Nephron (organoid): ENCODE measurements around the gene RBM24.
"Not testable (repeated sequence)": the region's sequence is repeated elsewhere in the genome, so short reads cannot be mapped to it uniquely, and the experiment has no call there.

Experiments
- H3K27ac Mint-ChIP-seq, 3 experiments: 2 replicates each; pipeline ENCODE4 v1.8.0; 2020; ENCODE audit warnings: mixed read lengths in 3 of 3, mild to moderate bottlenecking in 2 of 3, moderate library complexity in 1 of 3
- H3K27me3 Mint-ChIP-seq: 2 replicates; pipeline ENCODE4 v1.8.0; 2021; ENCODE audit warnings: low read depth, mild to moderate bottlenecking, moderate library complexity, mixed read lengths
- H3K36me3 Mint-ChIP-seq: 2 replicates; pipeline ENCODE4 v1.8.0; 2020; ENCODE audit warnings: low read depth, mixed read lengths
- H3K4me1 Mint-ChIP-seq: 2 replicates; pipeline ENCODE4 v1.8.0; 2020; ENCODE audit warnings: mixed read lengths
- H3K4me3 Mint-ChIP-seq, 3 experiments: 2 replicates each; pipeline ENCODE4 v1.8.0; 2020; ENCODE audit warnings: mild to moderate bottlenecking in 3 of 3, mixed read lengths in 3 of 3, moderate library complexity in 2 of 3
- H3K9me3 Mint-ChIP-seq: 2 replicates; pipeline ENCODE4 v1.8.0; 2020; ENCODE audit warnings: mixed read lengths
- TF ChIP-seq, protein P1 (sequence below), 3 experiments: fragments of 200-600 bp; sonication (generic); IDR thresholded peaks; one replicate each; pipeline ENCODE4 v1.5.0; 2021; ENCODE audit warnings: antibody characterized with exemption in 3 of 3; ENCODE audit not compliant: unreplicated experiment in 3 of 3

RBM24 gene

DNA sequence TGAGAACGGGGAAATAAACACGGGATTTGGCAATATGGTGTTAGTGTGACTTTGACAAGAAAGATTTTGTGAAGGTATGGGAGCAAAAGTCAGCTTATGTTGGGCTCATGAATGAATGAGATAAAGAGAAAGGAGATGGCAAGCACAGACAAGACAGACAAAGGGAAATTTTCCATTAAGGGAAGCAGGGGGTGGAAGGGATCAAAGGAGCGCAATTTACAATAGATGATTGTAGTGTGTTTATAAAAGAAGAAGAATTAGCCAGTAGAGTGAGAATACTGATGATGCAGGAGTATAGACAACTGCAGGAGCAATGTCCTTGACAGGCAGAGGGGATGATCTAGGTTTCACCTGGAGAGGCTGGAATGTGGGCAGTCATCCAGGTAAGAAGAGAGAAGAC, 34.1 kb downstream of the RBM24 start:
- TF ChIP-seq, protein P1, sequence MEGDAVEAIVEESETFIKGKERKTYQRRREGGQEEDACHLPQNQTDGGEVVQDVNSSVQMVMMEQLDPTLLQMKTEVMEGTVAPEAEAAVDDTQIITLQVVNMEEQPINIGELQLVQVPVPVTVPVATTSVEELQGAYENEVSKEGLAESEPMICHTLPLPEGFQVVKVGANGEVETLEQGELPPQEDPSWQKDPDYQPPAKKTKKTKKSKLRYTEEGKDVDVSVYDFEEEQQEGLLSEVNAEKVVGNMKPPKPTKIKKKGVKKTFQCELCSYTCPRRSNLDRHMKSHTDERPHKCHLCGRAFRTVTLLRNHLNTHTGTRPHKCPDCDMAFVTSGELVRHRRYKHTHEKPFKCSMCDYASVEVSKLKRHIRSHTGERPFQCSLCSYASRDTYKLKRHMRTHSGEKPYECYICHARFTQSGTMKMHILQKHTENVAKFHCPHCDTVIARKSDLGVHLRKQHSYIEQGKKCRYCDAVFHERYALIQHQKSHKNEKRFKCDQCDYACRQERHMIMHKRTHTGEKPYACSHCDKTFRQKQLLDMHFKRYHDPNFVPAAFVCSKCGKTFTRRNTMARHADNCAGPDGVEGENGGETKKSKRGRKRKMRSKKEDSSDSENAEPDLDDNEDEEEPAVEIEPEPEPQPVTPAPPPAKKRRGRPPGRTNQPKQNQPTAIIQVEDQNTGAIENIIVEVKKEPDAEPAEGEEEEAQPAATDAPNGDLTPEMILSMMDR (IDR thresholded peaks at IDR 0.05; ENCODE audit: unreplicated experiment in 3 of 3): no peak
- Mint-ChIP-seq H3K36me3 (no peaks in the 10 kb centered on the region), H3K4me3 (no peak overlapping the region), H3K27me3 (peaks cover 5% of the 10 kb centered on the region), H3K9me3 (no peaks in the 10 kb centered on the region), H3K4me1 (peaks cover 5% of the 10 kb centered on the region), H3K27ac (no peak overlapping the region)

- TF ChIP-seq, protein P1 (IDR thresholded peaks at IDR 0.05; ENCODE audit: unreplicated experiment in 3 of 3): no peak
- H3K36me3 Mint-ChIP-seq: no peaks in the 10 kb centered on the region
These were observed 37.4 kb downstream of the RBM24 start for GRCh38 chr6:17318435-17319165.

GRCh38 chr6:17320266-17320665, 39.1 kb downstream of the RBM24 start:
- not testable (repeated sequence) for H3K9me3 Mint-ChIP-seq, H3K27ac Mint-ChIP-seq, H3K36me3 Mint-ChIP-seq, H3K4me3 Mint-ChIP-seq, H3K4me1 Mint-ChIP-seq, H3K27me3 Mint-ChIP-seq

More at GRCh38 chr6:17318435-17319165, 37.4 kb downstream of the RBM24 start:
- Mint-ChIP-seq H3K27ac (no peak overlapping the region), H3K9me3 (no peaks in the 10 kb centered on the region), H3K4me1 (no peaks in the 10 kb centered on the region), H3K4me3 (no peak overlapping the region), H3K27me3 (peaks cover 5% of the 10 kb centered on the region)

- no peaks in the 10 kb centered on the region for H3K36me3 Mint-ChIP-seq
- H3K9me3 Mint-ChIP-seq: peaks cover 11% of the 10 kb centered on the region
- no peak overlapping the region for H3K27ac Mint-ChIP-seq
- H3K4me1 Mint-ChIP-seq: no peaks in the 10 kb centered on the region
- peaks cover 10% of the 10 kb centered on the region for H3K27me3 Mint-ChIP-seq
- no peak overlapping the region for H3K4me3 Mint-ChIP-seq
- TF ChIP-seq, protein P1 (IDR thresholded peaks at IDR 0.05; ENCODE audit: unreplicated experiment in 3 of 3): no peak
These were observed 50.1 kb downstream of the RBM24 start for GRCh38 chr6:17331238-17331637.

- Mint-ChIP-seq H3K4me3 (no peak overlapping the region), H3K27me3 (peaks cover 10% of the 10 kb centered on the region), H3K4me1 (no peaks in the 10 kb centered on the region), H3K27ac (no peak overlapping the region), H3K36me3 (no peaks in the 10 kb centered on the region), H3K9me3 (peaks cover 14% of the 10 kb centered on the region)
- TF ChIP-seq, protein P1 (IDR thresholded peaks at IDR 0.05; ENCODE audit: unreplicated experiment in 3 of 3): no peak
These were observed 53.1 kb downstream of the RBM24 start for GRCh38 chr6:17334265-17334664.

DNA sequence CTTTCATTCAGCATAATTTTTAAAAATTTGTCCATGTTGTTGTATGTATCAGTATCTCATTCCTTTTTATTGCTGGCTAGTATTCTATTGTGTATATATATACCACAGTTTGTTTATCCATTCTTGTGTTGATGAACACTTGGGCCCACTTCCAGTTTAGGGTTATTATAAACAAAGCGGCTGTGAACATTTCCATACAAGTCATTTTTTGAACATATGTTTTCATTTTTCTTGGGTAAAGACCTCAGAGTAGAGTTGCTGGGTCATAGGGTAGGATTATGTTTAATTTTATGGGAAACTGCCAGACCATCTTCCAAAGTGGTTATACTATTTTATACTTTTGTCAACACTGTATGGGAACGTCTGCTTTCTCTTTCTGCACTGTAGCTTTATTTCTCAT, 55.3 kb downstream of the RBM24 start:
- no peaks in the 10 kb centered on the region for H3K4me1 Mint-ChIP-seq

More for the DNA sequence above, 55.3 kb downstream of the RBM24 start:
- no peak overlapping the region for H3K27ac Mint-ChIP-seq
- TF ChIP-seq, protein P1 (IDR thresholded peaks at IDR 0.05; ENCODE audit: unreplicated experiment in 3 of 3): no peak
- peaks cover 12% of the 10 kb centered on the region for H3K9me3 Mint-ChIP-seq
- no peaks in the 10 kb centered on the region for H3K36me3 Mint-ChIP-seq
- H3K4me3 Mint-ChIP-seq: no peak overlapping the region
- H3K27me3 Mint-ChIP-seq: peaks cover 4% of the 10 kb centered on the region
